ENCODE measurements around the gene IRF2.

Gene IRF2

DNA sequence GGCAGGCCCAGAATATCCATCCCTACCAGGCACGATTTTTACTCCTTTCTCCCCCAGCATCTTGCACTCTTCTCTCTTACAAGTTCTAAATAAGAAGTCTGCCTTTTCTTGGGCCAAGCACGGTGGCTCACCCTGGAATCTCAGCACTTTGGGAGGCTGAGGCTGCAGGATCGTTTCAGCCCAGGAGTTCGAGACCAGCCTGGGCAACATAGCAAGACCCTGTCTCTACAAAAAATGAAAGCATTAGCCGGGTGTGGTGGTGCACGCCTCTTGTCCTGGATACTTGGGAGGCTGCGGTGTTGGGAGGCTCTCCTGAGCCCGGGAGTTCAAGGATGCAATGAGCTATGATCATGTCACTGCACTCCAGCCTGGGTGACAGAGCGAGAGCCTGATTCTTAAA is 64.8 kb downstream of the IRF2 start:
- no peak for DNase-seq (ENCODE audit: low spot score)

DNA sequence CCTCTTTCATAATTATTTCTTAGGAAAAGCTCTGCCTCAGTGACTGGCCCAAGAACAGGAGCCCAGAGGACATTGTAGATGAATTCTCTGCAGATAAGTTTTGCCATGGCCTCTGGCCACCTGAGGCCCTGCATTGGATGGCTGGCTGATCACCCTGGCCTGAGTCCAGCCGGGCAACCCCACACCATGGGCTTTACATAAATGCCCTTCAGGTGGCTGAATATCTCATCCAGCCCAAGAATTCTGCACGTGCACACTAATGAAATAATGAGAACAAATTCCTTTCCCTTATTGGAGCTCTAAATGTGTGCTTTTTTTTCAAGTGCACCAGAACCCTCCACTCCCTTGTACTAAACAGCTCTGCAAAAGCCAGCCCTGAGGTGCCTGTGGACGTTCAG is 65.7 kb downstream of the IRF2 start:
- no peak for DNase-seq (ENCODE audit: low spot score)

DNA sequence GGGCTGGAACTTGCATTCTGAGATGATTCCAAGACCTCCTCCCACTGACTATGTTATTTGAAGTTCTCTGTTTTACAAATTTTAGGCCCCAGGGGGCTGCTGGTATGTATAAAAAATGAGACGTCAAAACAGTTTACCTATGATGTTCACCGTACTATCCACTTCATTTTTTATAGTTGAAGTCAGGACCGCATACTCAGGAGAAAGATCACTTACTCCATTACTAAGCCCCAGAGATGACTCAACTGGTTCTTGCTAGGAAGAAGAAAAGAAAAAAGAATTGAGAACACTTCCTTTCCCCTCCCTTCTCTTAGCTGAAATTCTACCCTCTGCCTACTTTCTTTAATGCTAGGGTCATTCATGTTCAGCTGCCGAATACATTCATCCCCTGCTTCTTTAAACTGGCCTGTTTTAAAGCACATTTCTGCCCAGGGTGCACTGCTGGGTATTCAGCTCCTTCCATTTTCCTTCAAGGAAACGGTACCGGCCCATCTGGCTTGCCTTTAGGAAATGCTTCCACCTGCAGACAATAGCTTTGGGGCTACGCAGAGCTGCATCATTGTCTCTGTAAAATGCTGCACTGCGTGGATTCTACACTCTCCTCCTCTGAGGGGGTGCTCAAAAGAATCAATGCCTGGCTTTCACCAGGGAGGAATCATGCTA is 66.2 kb downstream of the IRF2 start:
- peak; percentile 56 for DNase-seq (ENCODE audit: low spot score)

DNA sequence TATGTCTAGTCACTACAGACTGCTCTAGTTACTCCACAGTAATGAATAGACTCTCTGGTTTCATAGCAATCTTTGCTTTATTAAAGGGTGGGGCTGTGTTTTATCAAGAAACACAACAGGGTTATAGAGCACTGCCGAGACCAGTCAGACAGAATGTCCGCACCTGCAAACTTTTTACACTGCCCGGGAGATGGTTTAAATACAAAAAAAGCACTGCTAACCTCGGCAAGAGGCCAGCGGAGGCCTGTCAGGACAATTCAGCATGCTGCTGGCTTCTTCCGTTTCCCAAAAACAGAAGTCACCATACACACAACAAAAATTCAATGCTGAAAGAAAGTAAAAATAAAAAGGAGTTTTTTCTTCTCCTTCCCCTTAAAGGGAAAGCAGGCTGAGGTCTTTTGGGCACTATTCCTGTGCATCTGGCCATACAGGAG is 67.4 kb downstream of the IRF2 start:
- no peak for DNase-seq (ENCODE audit: low spot score)

DNA sequence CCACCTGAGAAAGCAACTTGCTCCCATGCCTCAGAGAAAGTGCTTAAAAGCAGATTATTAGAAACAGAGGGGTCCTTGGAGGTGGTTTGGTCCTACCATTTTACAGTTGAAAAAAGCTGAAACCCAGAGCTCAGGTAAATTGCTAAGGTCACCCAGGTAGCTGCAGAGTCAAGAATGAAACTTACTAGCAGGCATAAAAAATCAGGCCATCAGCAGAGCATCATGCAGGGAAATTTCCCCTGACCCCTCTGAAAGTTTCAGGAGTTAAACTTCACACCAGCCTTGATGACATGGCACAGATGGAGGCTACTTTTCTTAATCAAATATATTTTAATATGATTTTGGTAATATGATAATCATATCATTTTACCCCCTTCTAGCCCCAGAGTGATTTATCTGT is 70.3 kb downstream of the IRF2 start:
- no peak for DNase-seq (ENCODE audit: low spot score)

DNA sequence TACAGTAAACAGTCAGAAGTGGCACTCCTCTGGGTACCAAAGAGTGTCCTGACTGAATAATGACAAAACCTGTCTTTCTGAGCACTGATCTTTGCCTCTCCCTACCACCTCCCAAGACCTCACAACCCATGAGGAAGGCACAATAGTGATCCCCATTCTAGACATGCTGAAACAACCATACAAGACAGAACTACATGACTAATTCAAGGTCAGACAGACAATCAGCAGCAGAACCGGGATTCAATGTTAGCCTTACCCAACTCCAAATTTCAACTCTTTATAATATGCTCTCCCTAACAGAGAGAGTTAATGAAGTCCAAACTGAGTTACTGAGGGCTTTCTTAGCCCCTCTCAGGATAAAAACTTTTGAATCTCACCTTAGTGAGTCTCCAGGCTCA is 71.0 kb downstream of the IRF2 start:
- DNase-seq (ENCODE audit: low spot score), result no peak

DNA sequence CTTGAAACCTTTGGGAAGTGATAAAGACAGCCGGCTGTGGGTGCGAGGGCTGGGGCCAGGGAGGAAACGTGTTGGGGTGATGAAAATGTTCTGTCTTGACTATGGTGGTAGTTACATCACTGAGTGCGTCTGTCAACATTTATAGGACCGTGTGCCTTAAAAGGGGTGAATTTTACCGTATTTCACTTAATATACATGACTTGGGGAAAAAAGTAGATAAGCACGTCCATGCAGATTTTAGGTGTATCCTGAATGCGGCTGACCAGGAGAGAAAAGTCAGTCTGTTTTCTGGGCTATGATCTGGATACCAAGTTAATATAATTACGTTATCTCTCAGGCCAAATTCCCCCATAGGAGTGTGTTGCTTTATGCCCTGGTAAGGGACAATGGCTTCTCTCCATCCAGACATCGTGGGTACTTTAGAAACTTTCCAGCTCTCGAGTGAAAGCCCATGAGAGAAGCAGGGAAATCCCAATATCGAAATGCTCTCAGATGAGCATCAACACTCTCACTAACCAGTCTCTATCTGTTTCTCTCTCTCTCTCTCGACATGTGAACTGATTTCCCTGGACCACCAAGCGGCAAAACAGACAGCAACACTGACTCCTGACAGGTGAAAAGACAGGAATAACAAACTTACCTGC is 71.5 kb downstream of the IRF2 start:
- no peak for DNase-seq (ENCODE audit: low spot score)

DNA sequence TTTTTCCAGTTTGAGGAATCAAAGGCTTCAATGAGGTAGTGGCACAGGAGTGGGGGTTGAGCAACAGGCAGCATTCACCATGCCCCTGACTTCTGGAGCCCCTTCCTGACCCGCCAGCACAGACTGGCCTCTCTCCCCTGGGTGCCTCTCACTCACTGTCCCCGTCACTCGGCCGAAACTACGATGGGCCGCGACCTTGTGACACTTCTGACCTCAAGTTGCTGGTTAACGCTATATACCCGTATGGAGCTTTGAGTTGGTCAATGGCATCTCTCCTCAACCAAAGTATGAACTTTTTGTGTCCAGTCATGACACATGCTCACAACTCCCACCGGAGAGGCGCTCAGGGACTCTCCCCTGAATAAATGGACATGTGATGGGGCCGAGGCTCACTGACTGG is 72.1 kb downstream of the IRF2 start:
- no peak for DNase-seq (ENCODE audit: low spot score)

DNA sequence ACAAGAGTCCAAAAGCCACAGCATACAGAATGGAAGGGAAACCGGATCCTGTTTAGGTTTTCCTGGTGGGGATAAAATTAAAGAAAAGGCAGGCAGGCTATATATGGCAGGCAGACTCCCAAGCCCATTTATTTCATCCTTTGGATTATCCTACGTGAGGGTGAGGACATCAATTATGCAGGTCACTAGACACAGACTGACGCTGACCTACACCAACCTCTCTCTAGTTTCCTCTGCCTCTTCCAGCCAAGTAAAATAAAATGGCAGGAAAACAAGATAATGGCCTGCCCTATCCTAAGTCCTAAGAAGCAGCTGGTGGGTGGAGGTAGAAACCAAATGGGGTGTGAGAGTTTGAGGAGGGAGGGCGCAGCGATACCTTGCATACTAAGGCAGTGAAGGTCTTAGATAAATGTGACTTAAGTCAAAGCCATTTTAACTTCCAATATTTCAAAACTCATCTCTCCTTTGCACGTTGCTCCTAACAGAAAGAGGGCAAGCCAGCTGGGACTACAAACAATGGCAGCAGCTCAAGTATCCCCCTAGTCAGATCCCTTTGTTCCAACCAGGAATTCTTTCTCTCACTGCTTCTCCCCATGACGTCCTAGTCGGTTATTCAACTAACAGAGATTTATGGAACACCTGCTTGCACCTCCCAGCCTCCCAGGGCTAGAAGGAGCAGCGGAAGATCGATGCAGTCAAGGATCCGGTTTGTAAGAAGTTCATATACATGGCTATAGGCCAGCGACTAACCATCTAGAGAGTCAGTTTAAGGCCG is 72.8 kb downstream of the IRF2 start:
- DNase-seq (ENCODE audit: low spot score), result no peak

DNA sequence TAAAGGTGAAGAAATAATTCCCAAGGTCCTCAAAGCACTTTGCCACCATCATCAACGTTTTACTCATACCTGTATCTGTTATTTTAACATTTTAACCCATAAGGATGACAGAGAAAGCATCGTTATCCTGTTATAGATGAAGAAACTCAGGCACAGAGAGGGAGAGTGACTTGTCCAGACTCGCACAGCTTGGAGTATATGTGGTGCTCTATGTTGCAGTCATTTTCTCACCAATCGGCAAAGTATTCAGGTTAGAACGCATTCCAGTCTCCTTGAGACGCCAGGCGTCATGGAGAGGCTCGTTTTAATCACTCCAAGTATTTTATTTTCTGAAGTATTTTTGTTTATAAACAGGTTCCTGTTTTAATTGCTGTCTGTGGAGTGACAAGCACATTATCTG is 73.5 kb downstream of the IRF2 start:
- no peak for DNase-seq (ENCODE audit: low spot score)

DNA sequence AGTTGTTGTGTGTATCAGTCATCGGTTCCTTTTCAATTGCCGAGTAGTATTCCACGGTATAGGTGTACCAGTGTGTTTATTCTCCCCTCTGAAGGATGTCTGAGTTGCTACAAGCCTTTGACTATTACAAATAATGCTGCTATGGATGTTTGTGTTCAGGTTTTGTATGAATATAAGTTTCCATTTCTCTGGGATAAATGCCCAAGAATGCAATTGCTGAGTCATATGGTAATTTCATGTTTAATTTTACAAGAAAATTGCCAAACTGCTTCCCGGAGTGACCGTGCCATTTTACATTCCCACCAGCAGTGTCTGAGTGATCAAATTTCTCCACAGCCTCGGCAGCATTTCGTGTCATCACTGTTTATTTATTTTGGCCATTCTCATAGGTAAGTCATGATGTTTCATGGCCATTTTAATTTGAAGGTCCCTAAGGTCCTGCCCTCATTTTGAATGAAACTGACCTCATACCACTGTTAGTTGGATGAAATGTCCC is 73.9 kb downstream of the IRF2 start:
- DNase-seq (ENCODE audit: low spot score), result peak; percentile 78

DNA sequence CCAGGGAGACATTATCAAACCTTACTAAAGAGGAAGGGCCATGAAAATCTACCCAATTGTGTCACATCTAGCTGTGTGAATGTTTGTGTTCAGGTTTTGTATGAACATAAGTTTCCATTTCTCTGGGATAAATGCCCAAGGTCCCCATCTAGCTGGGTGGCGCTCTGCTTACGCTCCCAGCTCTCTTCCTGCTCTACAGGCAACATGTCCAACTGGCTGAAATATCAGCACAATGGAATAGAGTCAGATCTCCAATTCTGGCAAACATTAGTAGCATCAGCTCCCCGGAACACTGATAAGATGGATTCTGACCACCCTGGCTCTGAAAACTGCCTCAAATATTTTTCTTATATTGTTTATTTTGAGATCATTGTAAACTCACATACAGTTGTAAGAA is 74.8 kb downstream of the IRF2 start:
- no peak for DNase-seq (ENCODE audit: low spot score)

DNA sequence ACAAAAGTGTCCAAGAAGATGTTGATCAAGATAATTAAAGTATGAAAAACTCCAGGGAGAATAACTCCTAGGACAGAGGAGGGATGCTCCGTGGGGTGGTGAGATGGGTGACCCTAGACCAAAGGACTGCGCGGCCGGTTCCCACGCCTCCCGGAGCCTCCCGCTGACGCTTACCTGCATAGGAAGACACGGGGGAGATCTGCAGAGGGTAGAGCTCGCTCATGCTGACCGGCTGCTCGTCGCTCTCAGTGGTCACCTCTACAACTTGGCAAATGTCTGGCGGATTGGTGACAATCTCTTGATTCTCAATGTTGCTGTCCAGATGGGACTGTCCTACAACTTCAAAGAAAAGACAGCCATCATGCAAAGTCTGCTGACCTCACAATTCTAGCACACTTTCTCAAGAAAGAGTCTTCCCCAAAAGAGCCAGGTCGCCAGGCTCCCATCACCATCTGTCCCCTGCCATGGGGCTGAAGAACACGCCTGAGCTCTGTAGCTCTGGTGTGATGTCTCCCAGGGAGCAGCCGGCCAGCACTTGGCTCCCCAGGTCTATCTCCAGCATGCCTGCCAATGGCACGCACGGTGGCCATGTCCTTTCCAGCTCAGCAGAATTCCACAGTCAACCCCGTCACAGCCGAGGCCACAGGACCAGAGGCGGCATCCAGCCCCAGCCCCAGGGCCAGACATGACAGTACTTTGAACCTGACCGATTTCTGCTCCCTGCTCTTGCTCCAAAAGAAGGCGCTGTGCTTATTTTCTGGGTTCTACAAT is 75.4 kb downstream of the IRF2 start:
- no peak for DNase-seq (ENCODE audit: low spot score)

DNA sequence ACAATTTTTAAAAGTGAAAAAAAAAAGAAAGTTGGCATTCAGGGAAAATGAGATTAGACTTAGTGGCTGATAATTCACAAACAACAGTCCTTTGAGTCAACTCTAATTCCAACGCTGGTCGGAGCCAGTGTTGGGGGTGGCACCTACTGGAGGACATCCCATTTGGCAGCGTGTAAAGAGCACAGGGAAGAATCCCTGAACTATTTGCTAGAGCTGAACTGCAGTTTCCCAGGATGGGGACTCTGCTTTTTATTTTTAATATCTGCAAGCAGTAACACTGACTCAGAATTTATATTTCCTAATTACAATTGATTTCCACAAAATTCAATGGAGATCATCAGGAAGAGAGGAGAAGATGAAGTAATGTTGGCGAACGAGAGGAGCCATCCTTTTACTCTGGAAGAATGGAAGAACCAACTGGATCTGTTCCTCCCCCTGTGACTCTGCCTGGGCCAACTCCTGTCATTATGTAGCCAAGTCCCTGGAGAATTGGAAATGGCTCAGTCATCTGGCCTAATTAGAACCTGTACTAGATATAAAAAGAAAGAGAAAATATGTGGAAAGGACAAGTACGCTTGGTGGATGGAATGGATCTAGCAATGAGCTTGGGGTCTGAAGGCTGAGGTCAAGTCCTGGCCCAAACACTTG is 76.7 kb downstream of the IRF2 start:
- DNase-seq (ENCODE audit: low spot score), result no peak

DNA sequence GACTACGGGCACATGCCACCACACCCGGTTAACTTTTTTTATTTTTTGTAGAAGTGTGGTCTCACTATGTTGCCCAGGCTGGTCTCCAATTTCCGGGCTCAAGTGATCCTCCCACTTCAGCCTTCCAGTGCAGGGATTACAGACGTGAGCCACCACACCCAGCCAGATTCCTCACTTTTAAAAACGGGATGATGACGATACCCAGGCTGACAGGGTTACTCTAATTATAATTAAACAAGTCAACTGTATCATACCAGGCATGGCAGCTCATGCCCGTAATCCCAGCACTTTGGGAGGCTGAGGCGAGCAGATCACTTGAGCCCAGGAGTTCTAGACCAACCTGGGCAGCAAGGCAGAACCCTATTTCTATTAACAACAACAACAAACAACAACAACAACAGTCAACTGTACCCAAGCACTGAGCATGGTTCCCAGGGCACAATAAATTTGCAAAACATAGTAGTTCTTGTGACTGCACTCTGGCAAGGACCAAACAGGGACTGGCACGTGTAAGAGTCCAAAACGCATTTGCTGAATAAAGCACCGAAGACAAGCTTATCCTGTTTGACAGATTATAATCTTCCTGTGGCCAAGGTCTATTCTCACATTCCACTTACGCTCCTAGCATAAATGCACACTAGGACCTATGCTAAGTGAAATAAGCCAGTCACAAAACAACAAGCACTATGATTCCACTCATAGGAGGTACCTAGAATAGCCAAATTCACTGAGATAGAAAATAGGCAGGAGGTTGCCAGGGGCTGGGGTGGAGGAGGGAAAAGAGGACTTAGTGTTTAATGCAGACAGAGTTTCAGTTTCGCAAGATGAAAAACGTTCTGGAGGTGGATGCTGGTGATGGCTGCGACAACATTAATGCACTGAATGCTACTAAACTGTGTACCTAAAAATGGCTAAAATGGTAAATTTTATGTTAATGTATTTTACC is 77.5 kb downstream of the IRF2 start:
- DNase-seq (ENCODE audit: low spot score), result no peak

DNA sequence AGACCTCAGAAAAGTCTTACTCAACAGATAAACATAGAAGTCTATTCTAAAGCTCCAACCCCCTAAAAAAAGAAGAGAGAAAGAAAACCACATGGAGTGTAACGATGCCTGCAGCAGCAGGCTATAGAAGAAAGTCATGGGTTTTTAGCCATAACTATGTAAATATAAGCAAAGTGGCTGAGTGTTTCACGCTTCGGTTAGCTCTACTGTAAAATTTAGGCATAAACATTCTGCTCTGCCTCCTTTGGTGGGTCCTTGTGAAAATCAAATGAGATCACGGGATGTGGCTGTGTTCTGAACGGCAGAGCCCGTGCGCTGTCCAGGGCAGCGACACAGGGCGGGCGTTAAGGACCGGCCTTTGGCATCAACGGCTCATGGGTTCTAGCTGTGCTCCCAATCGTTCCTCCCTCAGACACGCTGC is 78.4 kb downstream of the IRF2 start:
- no peak for DNase-seq (ENCODE audit: low spot score)

DNA sequence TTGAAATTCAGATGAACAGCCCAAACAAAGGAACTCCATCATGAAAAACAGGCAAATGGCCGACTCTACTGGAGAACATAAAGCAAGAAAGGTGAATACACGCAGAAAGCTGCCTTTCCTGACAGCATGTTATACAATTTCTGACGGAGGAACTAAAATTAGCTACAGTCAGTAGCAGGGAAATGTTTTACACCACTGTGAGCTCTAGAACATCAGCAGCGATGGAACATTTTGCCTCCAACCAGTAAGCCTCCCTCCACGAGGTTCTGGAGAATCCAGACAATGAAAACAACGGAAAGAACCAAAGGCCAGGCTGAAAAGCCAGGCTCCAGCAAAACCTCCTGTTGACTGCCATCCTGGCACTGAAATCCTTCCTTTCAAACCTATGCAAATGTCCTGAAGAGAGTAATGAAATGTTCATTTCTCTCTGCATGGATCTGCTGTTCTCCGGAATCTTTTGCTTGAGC is 78.9 kb downstream of the IRF2 start:
- no peak for DNase-seq (ENCODE audit: low spot score)

DNA sequence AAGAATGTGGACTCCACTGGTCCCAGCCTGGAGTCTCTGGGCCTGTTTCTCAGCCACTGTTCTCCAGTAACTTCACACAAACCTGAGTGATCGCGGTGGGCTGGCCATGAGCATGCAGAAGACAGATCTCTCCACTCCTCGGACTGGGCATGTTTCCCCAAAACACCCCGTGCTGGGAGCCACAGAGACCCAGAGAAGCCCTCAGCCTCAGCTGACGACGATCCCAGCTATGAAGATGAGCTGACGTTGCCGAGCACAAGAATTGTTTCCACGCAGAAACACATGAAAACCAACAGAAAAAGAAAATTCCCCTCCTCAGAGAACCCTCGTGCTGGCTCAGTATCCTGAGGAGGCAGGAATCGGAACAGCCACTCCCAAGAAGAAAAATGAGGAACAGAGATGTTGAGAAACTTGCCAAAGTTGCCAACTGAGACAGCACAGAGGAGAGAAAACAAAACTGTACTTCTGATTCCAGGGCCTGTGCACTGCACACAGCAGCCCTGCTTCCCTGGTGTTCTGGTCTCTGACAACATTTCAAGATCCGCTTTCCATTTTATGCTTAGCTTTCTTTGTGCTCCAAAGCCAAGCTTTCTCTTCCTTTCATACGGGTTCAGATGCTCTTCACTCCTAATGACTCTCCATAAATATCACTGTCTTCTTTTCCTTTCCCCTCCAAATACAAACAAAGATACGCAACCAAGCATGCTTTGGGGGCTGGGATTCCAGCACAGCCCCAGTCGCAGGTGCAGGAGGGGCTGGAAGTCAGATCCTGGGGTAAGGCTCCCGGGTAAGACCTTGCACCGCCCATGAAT is 81.4 kb downstream of the IRF2 start:
- peak; percentile 14 for DNase-seq (ENCODE audit: low spot score)

DNA sequence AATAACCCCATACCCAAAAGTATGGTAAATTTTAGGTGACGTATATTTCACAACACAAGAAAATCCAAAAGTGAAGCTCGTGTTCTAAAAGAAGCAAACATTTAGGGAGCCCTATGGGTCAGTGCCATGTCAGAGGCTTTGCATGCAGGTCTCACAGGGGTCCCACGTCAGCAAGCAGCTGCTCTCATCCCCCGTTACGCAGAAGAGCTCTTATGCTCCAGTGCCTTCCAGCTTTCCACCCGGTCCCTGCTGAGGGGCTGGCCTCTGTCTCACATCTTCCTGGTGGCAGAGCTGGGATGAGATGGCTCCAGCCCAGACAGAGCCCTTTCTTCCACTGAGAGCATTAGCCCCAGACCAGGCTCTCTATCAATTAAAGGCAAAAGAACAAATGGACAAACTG is 82.0 kb downstream of the IRF2 start:
- no peak for DNase-seq (ENCODE audit: low spot score)
